Mesenchymal stem cell (in vitro differentiated cells and primary cell): ENCODE measurements around the gene FBXL13.

ENCODE experiments used
- DNase-seq: peaks from one replicate; pipeline ENCODE4 v3.0.0-alpha.2; 2013
- H2AFZ ChIP-seq: one replicate; pipeline ENCODE4 v1.6.1; 2013; ENCODE audit warnings: low read depth, mild to moderate bottlenecking, control low read depth, inconsistent platforms, low read length, moderate library complexity
- H2AK5ac ChIP-seq: 2 replicates; pipeline ENCODE4 v1.6.1; 2013; ENCODE audit warnings: low read length, moderate library complexity, mild to moderate bottlenecking, inconsistent platforms; ENCODE audit not compliant: severe bottlenecking
- H2BK120ac ChIP-seq: one replicate; pipeline ENCODE4 v1.6.1; 2013; ENCODE audit warnings: low read depth, mild to moderate bottlenecking, inconsistent platforms, low read length, moderate library complexity
- H2BK12ac ChIP-seq, 2 experiments: one replicate each; pipeline ENCODE4 v1.6.1; 2013; ENCODE audit warnings: inconsistent platforms in 2 of 2, low read length in 2 of 2, mild to moderate bottlenecking in 2 of 2, moderate library complexity in 2 of 2, control low read depth in 1 of 2
- H2BK15ac ChIP-seq: one replicate; pipeline ENCODE4 v1.6.1; 2013; ENCODE audit warnings: mild to moderate bottlenecking, low read depth, inconsistent platforms; ENCODE audit not compliant: poor library complexity, severe bottlenecking
- H2BK5ac ChIP-seq: 2 replicates; pipeline ENCODE4 v1.6.1; 2013; ENCODE audit warnings: low read depth, mild to moderate bottlenecking, low read length, control low read depth, inconsistent platforms; ENCODE audit not compliant: poor library complexity, severe bottlenecking
- H3K14ac ChIP-seq, 2 experiments: one replicate each; pipeline ENCODE4 v1.6.1; 2013; ENCODE audit warnings: inconsistent platforms in 2 of 2, low read length in 2 of 2, control low read depth in 1 of 2, mild to moderate bottlenecking in 1 of 2, moderate library complexity in 1 of 2
- H3K18ac ChIP-seq, 2 experiments: one replicate each; pipeline ENCODE4 v1.6.1; 2013; ENCODE audit warnings: inconsistent platforms in 2 of 2, low read length in 2 of 2, control low read depth in 1 of 2, low read depth in 1 of 2, mild to moderate bottlenecking in 1 of 2
- H3K23ac ChIP-seq, 2 experiments: one replicate each; pipeline ENCODE4 v1.6.1; 2013; ENCODE audit warnings: inconsistent platforms in 2 of 2, low read length in 2 of 2, mild to moderate bottlenecking in 2 of 2, moderate library complexity in 2 of 2, control low read depth in 1 of 2
- H3K27ac ChIP-seq: 2 replicates; pipeline ENCODE4 v1.5.1; 2013; ENCODE audit warnings: mild to moderate bottlenecking, moderate library complexity, low read length, control low read depth, inconsistent platforms; ENCODE audit not compliant: poor library complexity, severe bottlenecking
- H3K27me3 ChIP-seq, 2 experiments: 2 replicates each; pipeline versions ENCODE4 v1.6.1 to v1.7.0; 2013; ENCODE audit warnings: low read length in 2 of 2, mild to moderate bottlenecking in 2 of 2, moderate library complexity in 2 of 2, control low read depth in 1 of 2, inconsistent platforms in 1 of 2; ENCODE audit not compliant: control insufficient read depth in 1 of 2, insufficient read depth in 1 of 2
- H3K36me3 ChIP-seq, 2 experiments: 2 replicates each; pipeline versions ENCODE4 v1.6.1 to v1.7.0; 2013; ENCODE audit warnings: low read length in 2 of 2, control low read depth in 1 of 2, inconsistent platforms in 1 of 2, low read depth in 1 of 2, mild to moderate bottlenecking in 1 of 2; ENCODE audit not compliant: insufficient read depth in 2 of 2, control insufficient read depth in 1 of 2
- H3K4ac ChIP-seq, 2 experiments: one replicate each; pipeline ENCODE4 v1.6.1; 2013; ENCODE audit warnings: inconsistent platforms in 2 of 2, low read length in 2 of 2, mild to moderate bottlenecking in 2 of 2, moderate library complexity in 2 of 2, control low read depth in 1 of 2, low read depth in 1 of 2
- H3K4me1 ChIP-seq: 2 replicates; pipeline ENCODE4 v1.6.1; 2013; ENCODE audit warnings: low read depth, low read length, control low read depth; ENCODE audit not compliant: control insufficient read depth, insufficient read depth
- H3K4me2 ChIP-seq: 2 replicates; pipeline ENCODE4 v1.6.1; 2013; ENCODE audit warnings: low read length, mild to moderate bottlenecking, inconsistent platforms; ENCODE audit not compliant: poor library complexity, severe bottlenecking
- H3K4me3 ChIP-seq, 2 experiments: 2 replicates each; pipeline versions ENCODE4 v1.5.1 to v1.7.0; 2013; ENCODE audit warnings: low read length in 2 of 2, mild to moderate bottlenecking in 2 of 2, control low read depth in 1 of 2, low read depth in 1 of 2; ENCODE audit not compliant: insufficient read depth in 1 of 2
- H3K79me1 ChIP-seq: replicated peaks from 2 replicates; pipeline ENCODE4 v1.6.1; 2013; ENCODE audit warnings: mild to moderate bottlenecking, control low read depth, low read length, inconsistent platforms; ENCODE audit not compliant: poor library complexity, severe bottlenecking
- H3K9ac ChIP-seq: 2 replicates; pipeline ENCODE4 v1.7.0; 2013; ENCODE audit warnings: mild to moderate bottlenecking, low read length, moderate library complexity
- H3K9me3 ChIP-seq: 2 replicates; pipeline ENCODE4 v1.7.0; 2013; ENCODE audit warnings: mild to moderate bottlenecking, low read length; ENCODE audit not compliant: control insufficient read depth
- H4K8ac ChIP-seq: one replicate; pipeline ENCODE4 v1.6.1; 2013; ENCODE audit warnings: inconsistent platforms, mild to moderate bottlenecking, low read length, moderate library complexity
- H4K91ac ChIP-seq: one replicate; pipeline ENCODE4 v1.6.1; 2013; ENCODE audit warnings: mild to moderate bottlenecking, low read length, inconsistent platforms
- WGBS: methylation state at CpG from one replicate; pipeline ENCODE4 v1.1.7; 2013; ENCODE audit warnings: mixed read lengths; 5-methylcytosine and 5-hydroxymethylcytosine counted together

The FBXL13 gene

DNA sequence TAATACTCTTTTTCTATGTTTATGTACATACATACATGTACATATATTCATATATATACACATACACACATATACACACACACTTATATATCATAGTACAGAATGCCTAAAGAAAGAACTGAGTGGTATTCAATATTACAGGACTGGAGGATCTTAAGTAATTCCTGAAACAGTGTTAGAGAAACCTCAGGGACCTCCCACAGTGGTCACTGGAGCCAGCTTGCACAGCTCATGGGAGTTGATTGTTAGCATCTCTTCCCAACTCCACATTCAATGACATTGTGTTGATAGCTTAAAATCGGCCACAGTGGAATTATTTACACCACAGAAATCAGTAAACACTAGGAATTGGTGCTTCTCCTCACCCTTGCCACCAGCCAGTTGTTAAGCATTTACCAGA, 155.8 kb downstream of the FBXL13 start:
- no peak overlapping the region for H3K18ac ChIP-seq
- H3K4ac ChIP-seq = no peak overlapping the region
- no peak overlapping the region for H3K14ac ChIP-seq
- peak overlapping the region; percentile 21 for H3K27ac ChIP-seq
- no peak overlapping the region for H4K8ac ChIP-seq
- 47% methylated on average over 1 of the region's 1 CpG for WGBS
- DNase-seq = no peak
- no peak overlapping the region for H2BK120ac ChIP-seq
- H3K4me2 ChIP-seq = no peak overlapping the region
- H2BK15ac ChIP-seq = no peak overlapping the region
- H4K91ac ChIP-seq = no peak overlapping the region
- peaks cover 0 to 11% of the 10 kb centered on the region in 2 experiments for H3K36me3 ChIP-seq
- H3K9me3 ChIP-seq = no peaks in the 10 kb centered on the region
- H3K27me3 ChIP-seq = no peaks in the 10 kb centered on the region
- H2AK5ac ChIP-seq = no peak overlapping the region
- no peak overlapping the region for H3K9ac ChIP-seq
- no peak overlapping the region for H3K23ac ChIP-seq
- peaks cover 1% of the 10 kb centered on the region for H3K4me1 ChIP-seq
- H3K79me1 ChIP-seq = no peaks in the 10 kb centered on the region
- H3K4me3 ChIP-seq = no peak overlapping the region
- H2BK5ac ChIP-seq = no peak overlapping the region
- no peak overlapping the region for H2BK12ac ChIP-seq
- no peak overlapping the region for H2AFZ ChIP-seq

DNA sequence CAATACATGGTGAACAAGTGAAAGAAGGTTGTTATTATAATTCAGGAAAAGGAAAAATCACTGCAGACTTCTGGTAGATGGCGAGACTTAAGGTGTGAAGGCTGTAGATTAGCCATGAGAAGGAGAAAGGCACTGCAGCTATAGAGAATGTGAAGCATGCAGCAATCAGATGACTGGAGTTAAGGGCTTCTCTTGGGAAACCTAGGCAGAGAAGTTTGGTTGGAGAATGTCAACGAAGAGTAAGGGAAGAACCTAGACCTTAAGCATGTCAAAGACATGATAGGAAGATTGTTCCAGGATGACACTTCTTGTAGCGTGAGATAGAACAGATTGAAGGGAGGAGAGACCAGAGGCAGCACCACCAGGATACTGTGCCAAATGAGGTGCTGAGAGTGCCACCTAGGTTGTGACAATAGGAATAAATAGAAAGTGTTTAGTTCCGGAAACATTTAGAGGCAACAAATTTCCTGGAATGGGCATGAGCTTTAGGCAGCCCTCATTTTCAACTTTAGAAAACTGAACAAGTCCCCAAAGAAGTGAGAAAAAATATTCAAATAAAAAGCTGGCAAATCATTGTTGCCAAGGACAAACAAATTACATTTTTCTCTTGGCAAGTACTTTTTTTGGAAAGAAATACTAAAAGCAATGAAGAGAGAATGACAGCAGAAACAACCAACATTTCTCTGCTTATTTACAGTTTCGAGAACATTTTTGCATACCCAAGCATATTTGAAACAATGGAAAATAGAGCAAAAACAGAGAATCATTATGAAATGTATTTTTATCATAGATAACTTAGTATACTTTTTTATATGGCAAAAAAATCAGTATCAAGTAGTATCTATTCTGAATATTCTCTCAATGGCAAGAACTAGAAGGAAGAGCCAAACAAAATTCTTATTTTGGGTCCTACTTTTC, 156.9 kb downstream of the FBXL13 start:
- Histone ChIP-seq H3K4me2 (no peak overlapping the region), H3K27ac (peak overlapping the region; percentile 9), H3K36me3 (peaks cover 0 to 11% of the 10 kb centered on the region in 2 experiments), H3K14ac (no peak overlapping the region), H2BK120ac (no peak overlapping the region), H2AFZ (no peak overlapping the region), H3K18ac (no peak overlapping the region), H3K9ac (no peak overlapping the region), H3K27me3 (no peaks in the 10 kb centered on the region), H3K23ac (no peak overlapping the region), H2BK15ac (no peak overlapping the region), H2BK5ac (no peak overlapping the region), H3K4me1 (peaks cover 1% of the 10 kb centered on the region), H2AK5ac (peak overlapping the region; percentile 3), H4K8ac (no peak overlapping the region), H3K4me3 (no peak overlapping the region), H4K91ac (no peak overlapping the region), H3K4ac (no peak overlapping the region), H3K9me3 (no peaks in the 10 kb centered on the region), H2BK12ac (no peak overlapping the region), H3K79me1 (no peaks in the 10 kb centered on the region)
- WGBS = 83% methylated on average over 4 of the region's 5 CpGs
- DNase-seq = no peak

DNA sequence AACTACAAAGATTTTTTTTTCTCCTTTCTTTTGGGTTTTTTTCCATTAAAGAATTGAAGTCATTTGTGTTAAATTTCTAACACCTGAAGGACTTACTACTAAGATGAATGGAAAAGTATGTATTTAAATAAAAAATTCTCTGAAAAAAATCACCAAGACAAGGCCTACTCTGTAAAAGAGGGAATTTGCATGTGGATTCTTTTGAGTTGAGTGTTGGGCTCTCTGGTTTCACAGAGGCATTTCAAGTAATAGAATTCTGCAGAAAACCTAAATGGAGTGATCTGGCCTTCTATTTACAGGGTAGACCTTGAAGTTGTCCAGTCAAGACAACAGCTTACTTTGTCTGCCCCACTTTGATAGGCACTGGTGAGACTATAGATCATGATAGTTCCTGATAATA, 157.7 kb downstream of the FBXL13 start:
- peaks cover 0 to 10% of the 10 kb centered on the region in 2 experiments for H3K36me3 ChIP-seq
- H2BK120ac ChIP-seq = no peak overlapping the region
- no peak overlapping the region for H2BK12ac ChIP-seq
- H3K18ac ChIP-seq = no peak overlapping the region
- H4K91ac ChIP-seq = no peak overlapping the region
- no peak overlapping the region for H3K4me3 ChIP-seq
- H3K27me3 ChIP-seq = no peaks in the 10 kb centered on the region
- H3K9me3 ChIP-seq = no peaks in the 10 kb centered on the region
- H3K4me1 ChIP-seq = peaks cover under 1% of the 10 kb centered on the region
- H2BK15ac ChIP-seq = no peak overlapping the region
- no peak overlapping the region for H3K14ac ChIP-seq
- peak overlapping the region; percentile 29 for H3K9ac ChIP-seq
- H2AFZ ChIP-seq = no peak overlapping the region
- DNase-seq = no peak
- no peak overlapping the region for H2AK5ac ChIP-seq
- no peak overlapping the region for H4K8ac ChIP-seq
- no peak overlapping the region for H3K23ac ChIP-seq
- peak overlapping the region; percentile 9 for H3K27ac ChIP-seq
- H3K4me2 ChIP-seq = no peak overlapping the region
- H2BK5ac ChIP-seq = no peak overlapping the region
- no peak overlapping the region for H3K4ac ChIP-seq
- H3K79me1 ChIP-seq = no peaks in the 10 kb centered on the region

DNA sequence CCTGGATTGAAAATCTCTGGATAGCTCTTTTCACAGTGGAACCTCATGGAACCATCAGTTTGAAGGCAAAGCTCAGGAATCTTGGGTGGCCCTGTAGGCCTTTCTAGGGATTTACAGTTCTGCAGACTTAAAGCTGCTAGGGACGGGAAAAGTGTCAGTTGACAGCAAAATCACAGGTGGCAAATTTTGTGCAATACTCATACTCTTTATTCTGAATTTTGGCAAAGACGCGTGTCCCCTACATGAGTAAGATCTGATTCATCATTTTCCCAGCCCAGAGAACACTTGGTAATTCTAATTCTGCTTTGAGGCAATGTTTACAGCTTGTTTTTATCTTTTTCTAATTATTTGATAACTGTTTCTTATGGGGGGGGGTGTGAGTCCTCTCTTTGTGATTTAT, 158.2 kb downstream of the FBXL13 start:
- Histone ChIP-seq H3K9ac (peak overlapping the region; percentile 29), H2BK120ac (no peak overlapping the region), H2AK5ac (no peak overlapping the region), H3K4ac (no peak overlapping the region), H3K18ac (no peak overlapping the region), H4K91ac (no peak overlapping the region), H3K27ac (peak overlapping the region; percentile 45), H3K23ac (no peak overlapping the region), H2BK12ac (no peak overlapping the region), H2BK15ac (no peak overlapping the region), H3K9me3 (no peaks in the 10 kb centered on the region), H3K36me3 (peaks cover 0 to 8% of the 10 kb centered on the region in 2 experiments), H4K8ac (no peak overlapping the region), H3K4me2 (no peak overlapping the region), H3K4me1 (no peaks in the 10 kb centered on the region), H2AFZ (no peak overlapping the region), H3K4me3 (no peak overlapping the region), H2BK5ac (no peak overlapping the region), H3K14ac (no peak overlapping the region), H3K27me3 (no peaks in the 10 kb centered on the region), H3K79me1 (no peaks in the 10 kb centered on the region)
- WGBS = 23% methylated on average over 3 of the region's 3 CpGs
- DNase-seq = no peak
